Measurements from ENCODE around the gene NPHP1.
A peak's percentile ranks its signal among the peaks of the same experiment; 100 is the strongest.
"Not testable (repeated sequence)": the region's sequence is repeated elsewhere in the genome, so short reads cannot be mapped to it uniquely, and the experiment has no call there.

Gene NPHP1

GRCh38 chr2:110205660-110206455 is 1.0 kb upstream of the NPHP1 start:
- Histone ChIP-seq H3K36me3 (ENCODE audit: low read length) (no peaks in the 10 kb centered on the region), H3K27ac (ENCODE audit: low read depth, low read length) (no peak overlapping the region), H3F3A (ENCODE audit: insufficient read depth) (no peaks in the 10 kb centered on the region), H3K27me3 (ENCODE audit: low read length) (no peaks in the 10 kb centered on the region), H3K4me3 (ENCODE audit: insufficient read depth, low read length, poor library complexity, severe bottlenecking) (no peak overlapping the region), H3K79me2 (ENCODE audit: insufficient read depth, low read length) (no peaks in the 10 kb centered on the region), H3K9ac (ENCODE audit: low read length) (no peak overlapping the region), H3K9me2 (replicated peaks; ENCODE audit: insufficient read depth, low read length) (no peaks in the 10 kb centered on the region), H3K4me2 (ENCODE audit: low read depth, low read length, poor library complexity, severe bottlenecking) (peak overlapping the region; percentile 67), H2AFZ (ENCODE audit: low read depth, low read length, severe bottlenecking) (peak overlapping the region; percentile 93), H3K9me3 (ENCODE audit: insufficient read depth, low read length) (no peaks in the 10 kb centered on the region), H4K20me1 (ENCODE audit: low read depth, low read length) (no peaks in the 10 kb centered on the region)
- TF ChIP-seq EZH2phosphoT487 (conservative IDR thresholded peaks at IDR 0.05; ENCODE audit: low read length) = no peak
- TF ChIP-seq, protein P1, sequence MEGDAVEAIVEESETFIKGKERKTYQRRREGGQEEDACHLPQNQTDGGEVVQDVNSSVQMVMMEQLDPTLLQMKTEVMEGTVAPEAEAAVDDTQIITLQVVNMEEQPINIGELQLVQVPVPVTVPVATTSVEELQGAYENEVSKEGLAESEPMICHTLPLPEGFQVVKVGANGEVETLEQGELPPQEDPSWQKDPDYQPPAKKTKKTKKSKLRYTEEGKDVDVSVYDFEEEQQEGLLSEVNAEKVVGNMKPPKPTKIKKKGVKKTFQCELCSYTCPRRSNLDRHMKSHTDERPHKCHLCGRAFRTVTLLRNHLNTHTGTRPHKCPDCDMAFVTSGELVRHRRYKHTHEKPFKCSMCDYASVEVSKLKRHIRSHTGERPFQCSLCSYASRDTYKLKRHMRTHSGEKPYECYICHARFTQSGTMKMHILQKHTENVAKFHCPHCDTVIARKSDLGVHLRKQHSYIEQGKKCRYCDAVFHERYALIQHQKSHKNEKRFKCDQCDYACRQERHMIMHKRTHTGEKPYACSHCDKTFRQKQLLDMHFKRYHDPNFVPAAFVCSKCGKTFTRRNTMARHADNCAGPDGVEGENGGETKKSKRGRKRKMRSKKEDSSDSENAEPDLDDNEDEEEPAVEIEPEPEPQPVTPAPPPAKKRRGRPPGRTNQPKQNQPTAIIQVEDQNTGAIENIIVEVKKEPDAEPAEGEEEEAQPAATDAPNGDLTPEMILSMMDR (IDR thresholded peaks at IDR 0.05; ENCODE audit: insufficient read depth, low read length, poor library complexity, severe bottlenecking) = no peak

GRCh38 chr2:110198016-110198415 is 6.8 kb downstream of the NPHP1 start:
- H3K36me3 ChIP-seq (ENCODE audit: low read length) = no peaks in the 10 kb centered on the region
- no peaks in the 10 kb centered on the region for H3K27me3 ChIP-seq (ENCODE audit: low read length)
- H3K27ac ChIP-seq (ENCODE audit: low read depth, low read length) = no peak overlapping the region
- no peaks in the 10 kb centered on the region for H3F3A ChIP-seq (ENCODE audit: insufficient read depth)
- TF ChIP-seq, protein P1 (IDR thresholded peaks at IDR 0.05; ENCODE audit: insufficient read depth, low read length, poor library complexity, severe bottlenecking) = no peak
- no peak for TF ChIP-seq EZH2phosphoT487 (conservative IDR thresholded peaks at IDR 0.05; ENCODE audit: low read length)
- no peaks in the 10 kb centered on the region for H3K9me3 ChIP-seq (ENCODE audit: insufficient read depth, low read length)
- H3K4me2 ChIP-seq (ENCODE audit: low read depth, low read length, poor library complexity, severe bottlenecking) = no peak overlapping the region
- no peak overlapping the region for H3K4me3 ChIP-seq (ENCODE audit: insufficient read depth, low read length, poor library complexity, severe bottlenecking)
- no peaks in the 10 kb centered on the region for H3K79me2 ChIP-seq (ENCODE audit: insufficient read depth, low read length)
- H3K9ac ChIP-seq (ENCODE audit: low read length) = no peak overlapping the region
- no peak overlapping the region for H2AFZ ChIP-seq (ENCODE audit: low read depth, low read length, severe bottlenecking)
- H3K9me2 ChIP-seq (replicated peaks; ENCODE audit: insufficient read depth, low read length) = no peaks in the 10 kb centered on the region
- H4K20me1 ChIP-seq (ENCODE audit: low read depth, low read length) = no peaks in the 10 kb centered on the region

GRCh38 chr2:110197452-110197851 is 7.4 kb downstream of the NPHP1 start:
- no peak overlapping the region for H2AFZ ChIP-seq (ENCODE audit: low read depth, low read length, severe bottlenecking)
- no peaks in the 10 kb centered on the region for H3K9me2 ChIP-seq (replicated peaks; ENCODE audit: insufficient read depth, low read length)
- H3K9me3 ChIP-seq (ENCODE audit: insufficient read depth, low read length) = no peaks in the 10 kb centered on the region
- no peaks in the 10 kb centered on the region for H3K79me2 ChIP-seq (ENCODE audit: insufficient read depth, low read length)
- no peak overlapping the region for H3K4me2 ChIP-seq (ENCODE audit: low read depth, low read length, poor library complexity, severe bottlenecking)
- H3K27me3 ChIP-seq (ENCODE audit: low read length) = no peaks in the 10 kb centered on the region
- H3K4me3 ChIP-seq (ENCODE audit: insufficient read depth, low read length, poor library complexity, severe bottlenecking) = no peak overlapping the region
- no peak overlapping the region for H3K27ac ChIP-seq (ENCODE audit: low read depth, low read length)
- no peaks in the 10 kb centered on the region for H3K36me3 ChIP-seq (ENCODE audit: low read length)
- no peaks in the 10 kb centered on the region for H4K20me1 ChIP-seq (ENCODE audit: low read depth, low read length)
- no peaks in the 10 kb centered on the region for H3F3A ChIP-seq (ENCODE audit: insufficient read depth)
- TF ChIP-seq EZH2phosphoT487 (conservative IDR thresholded peaks at IDR 0.05; ENCODE audit: low read length) = no peak
- TF ChIP-seq, protein P1 (IDR thresholded peaks at IDR 0.05; ENCODE audit: insufficient read depth, low read length, poor library complexity, severe bottlenecking) = no peak
- H3K9ac ChIP-seq (ENCODE audit: low read length) = no peak overlapping the region

DNA sequence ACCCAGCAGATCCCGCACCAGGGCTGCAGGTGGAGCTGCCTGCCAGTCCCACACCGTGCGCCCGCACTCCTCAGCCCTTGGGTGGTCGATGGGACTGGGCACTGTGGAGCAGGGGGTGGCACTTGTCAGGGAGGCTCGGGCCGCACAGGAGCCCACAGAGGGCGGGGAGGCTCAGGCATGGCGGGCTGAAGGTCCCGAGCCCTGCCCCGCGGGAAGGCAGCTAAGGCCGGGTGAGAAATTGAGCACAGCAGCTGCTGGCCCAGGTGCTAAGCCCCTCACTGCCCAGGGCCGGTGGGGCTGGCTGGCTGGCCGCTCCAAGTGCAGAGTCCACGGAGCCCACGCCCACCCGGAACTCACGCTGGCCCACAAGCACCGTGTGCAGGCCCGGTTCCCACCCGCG is 14.6 kb downstream of the NPHP1 start:
- not testable (repeated sequence) for H3K4me3 ChIP-seq (ENCODE audit: insufficient read depth, low read length, poor library complexity, severe bottlenecking); H3K4me2 ChIP-seq (ENCODE audit: low read depth, low read length, poor library complexity, severe bottlenecking); H4K20me1 ChIP-seq (ENCODE audit: low read depth, low read length); H3K9ac ChIP-seq (ENCODE audit: low read length); H2AFZ ChIP-seq (ENCODE audit: low read depth, low read length, severe bottlenecking); H3K36me3 ChIP-seq (ENCODE audit: low read length); H3K79me2 ChIP-seq (ENCODE audit: insufficient read depth, low read length); H3K27me3 ChIP-seq (ENCODE audit: low read length); H3F3A ChIP-seq (ENCODE audit: insufficient read depth); H3K9me2 ChIP-seq (replicated peaks; ENCODE audit: insufficient read depth, low read length); H3K27ac ChIP-seq (ENCODE audit: low read depth, low read length); H3K9me3 ChIP-seq (ENCODE audit: insufficient read depth, low read length)
